Glomerular endothelial cell (primary cell): Measurements from ENCODE around the gene TLN1. TPM values are rescaled to one million over a fixed set of nuclear protein-coding genes. Genes with fewer than 3 reads are reported as not detected.

Experiments used
- DNase-seq: peaks from one replicate; pipeline ENCODE4 v3.0.0-alpha.2; 2011; ENCODE audit warnings: low read depth, low spot score; ENCODE audit errors: extremely low read depth
- total RNA-seq: library from RNA; depleted of rRNA; stranded (reverse); fragments of >200 nt; gene quantifications from 2 replicates; pipeline ENCODE4 v1.2.3, GENCODE V29; 2015

Gene TLN1
- total RNA-seq, 1 donor from 2014 or later, result 424 TPM

GRCh38 chr9:35756275-35757225 is 24.6 kb upstream of the TLN1 start:
- DNase-seq, result no peak

GRCh38 chr9:35755071-35755470 is 23.1 kb upstream of the TLN1 start:
- DNase-seq, result no peak

GRCh38 chr9:35754264-35754663 is 22.3 kb upstream of the TLN1 start, which contains the start of gene MSMP:
MSMP (minus strand) TSS chr9:35754276; CDS start chr9:35754129, 147 bp downstream.
- no peak for DNase-seq

GRCh38 chr9:35753466-35753865 is 21.5 kb upstream of the TLN1 start:
- DNase-seq, result no peak

- DNase-seq, result no peak
Observed at GRCh38 chr9:35750256-35750531, 18.2 kb upstream of the TLN1 start.

- no peak for DNase-seq
Observed at GRCh38 chr9:35749515-35750255, 17.7 kb upstream of the TLN1 start.

GRCh38 chr9:35748858-35749514 is 17.0 kb upstream of the TLN1 start, which contains the start of the genes GBA2 and RGP1:
GBA2 (minus strand) TSS chr9:35749228; CDS start chr9:35748704, 524 bp downstream.
RGP1 (plus strand) TSS chr9:35749287; CDS start chr9:35749756, 469 bp downstream.
- no peak for DNase-seq

- no peak for DNase-seq
Observed at GRCh38 chr9:35748242-35748857, 16.4 kb upstream of the TLN1 start.

GRCh38 chr9:35746583-35746982 is 14.6 kb upstream of the TLN1 start:
- no peak for DNase-seq

- no peak for DNase-seq
Observed at GRCh38 chr9:35745569-35745968, 13.6 kb upstream of the TLN1 start.

GRCh38 chr9:35743880-35744518 is 12.0 kb upstream of the TLN1 start:
- no peak for DNase-seq

GRCh38 chr9:35743452-35743851 is 11.5 kb upstream of the TLN1 start:
- no peak for DNase-seq

GRCh38 chr9:35741740-35742139 is 9.7 kb upstream of the TLN1 start:
- no peak for DNase-seq

- no peak for DNase-seq
Observed at GRCh38 chr9:35740243-35740642, 8.2 kb upstream of the TLN1 start.

GRCh38 chr9:35738924-35739323 is 6.9 kb upstream of the TLN1 start:
- no peak for DNase-seq

GRCh38 chr9:35738186-35738585 is 6.2 kb upstream of the TLN1 start:
- DNase-seq, result no peak

GRCh38 chr9:35737143-35737542 is 5.1 kb upstream of the TLN1 start:
- DNase-seq, result no peak

- no peak for DNase-seq
Observed at GRCh38 chr9:35736201-35736633, 4.2 kb upstream of the TLN1 start.

GRCh38 chr9:35734096-35734495 is 2.1 kb upstream of the TLN1 start:
- no peak for DNase-seq

- DNase-seq, result no peak
Observed at GRCh38 chr9:35732800-35733541, 976 bp upstream of the TLN1 start.
